GM23248 (cell line): ENCODE results near the gene VDAC1.

Experiments
- EZH2 ChIP-seq: fragments of 200-600 bp; sonication (generic); IDR thresholded peaks from 2 replicates; pipeline ENCODE4 v1.6.1; 2018; ENCODE audit warnings: antibody characterized with exemption, mild to moderate bottlenecking; ENCODE audit not compliant: insufficient read depth, poor library complexity, severe bottlenecking
- EZH2phosphoT487 ChIP-seq: fragments of 200-600 bp; sonication (generic); IDR thresholded peaks from 2 replicates; pipeline ENCODE4 v1.6.1; 2018; ENCODE audit warnings: antibody characterized with exemption, moderate library complexity, mild to moderate bottlenecking, low read depth; ENCODE audit not compliant: insufficient read depth

DNA sequence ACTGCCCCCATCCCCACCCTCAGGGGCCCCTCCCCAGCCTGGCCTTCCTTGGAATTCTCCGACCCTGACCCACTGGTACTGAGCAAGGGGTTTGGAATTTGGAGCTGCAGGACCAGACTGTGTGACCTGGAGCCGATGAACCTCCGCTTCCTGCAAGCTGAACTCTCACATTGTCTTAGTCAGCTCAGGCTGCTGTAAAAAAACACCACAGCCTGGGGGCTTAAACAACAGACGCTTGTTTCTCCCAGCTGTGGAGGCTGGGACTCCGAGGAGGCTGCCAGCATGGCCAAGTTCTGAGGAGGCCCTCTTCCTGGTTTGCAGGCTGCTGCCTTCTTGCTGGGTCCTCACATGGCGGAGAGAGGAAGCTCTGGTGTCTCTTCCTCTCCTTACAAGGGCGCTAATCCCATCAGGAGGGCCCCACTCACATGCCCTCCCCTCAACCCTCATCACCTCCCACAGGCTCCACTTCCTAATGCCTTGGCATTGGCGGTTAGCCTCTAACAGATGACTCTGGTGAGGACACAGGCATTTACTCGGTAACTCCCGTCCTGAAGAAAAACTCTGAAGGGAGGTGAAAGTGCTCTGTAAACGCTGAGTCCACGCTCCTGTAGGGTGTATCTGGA lies 78.8 kb downstream of the VDAC1 start:
- no peak for TF ChIP-seq EZH2
- TF ChIP-seq EZH2phosphoT487 = no peak
